H1 (cell line): ENCODE measurements around the gene RNF144A. TPM values are rescaled to one million over a fixed set of nuclear protein-coding genes. Genes with fewer than 3 reads are reported as not detected.

Experiments used
- CBX8 ChIP-seq: fragments of 300-800, 300-1000 bp; sonication (generic); IDR thresholded peaks from 2 replicates; pipeline ENCODE4 v1.7.1; 2016; ENCODE audit warnings: low read depth, low read length, borderline replicate concordance
- JUN ChIP-seq: IDR thresholded peaks from 2 replicates; pipeline ENCODE4 v1.6.1; 2011; ENCODE audit warnings: low read depth, mild to moderate bottlenecking, improper control_type of control experiment, low read length
- polyA plus RNA-seq, 7 experiments: library from polyadenylated mRNA; depleted of rRNA in 3 of 7; stranded (reverse) in 5 of 7; unstranded in 2 of 7; fragments of >200 nt in 5 of 7; fragments of 200-250 nt in 2 of 7; gene quantifications; 1 replicate in 5 of 7; 2 replicates in 1 of 7; 4 replicates in 1 of 7; pipeline versions ENCODE4 v1.2.1 to v1.2.3, GENCODE V29; 2011 to 2013; ENCODE audit warnings: missing spikeins in 2 of 7, mixed read lengths in 2 of 7
- total RNA-seq: library from RNA; stranded (reverse); fragmentation: NEBNext Ultra II Directional; extraction: Animal tissue kit (Norgen Biotek cat#: 25700); gene quantifications from 2 replicates; pipeline ENCODE4 v1.2.1, GENCODE V29; 2021

RNF144A gene
- total and polyA plus RNA-seq, 2 of the 8 experiments (the other 6 are each of a cell fraction or from before 2014, with no cell fraction given), result 14.0 to 15.0 TPM

- no peak for TF ChIP-seq CBX8
- no peak for TF ChIP-seq JUN
Observed at GRCh38 chr2:6958616-6959235, 41.5 kb downstream of the RNF144A start (continued).
